ENCODE results near the gene GALR2. TPM values are rescaled to one million over a fixed set of nuclear protein-coding genes. Genes with fewer than 3 reads are reported as not detected.

GALR2 gene
- total RNA-seq, 2 donors from 2014 or later = 0.80 TPM; not detected in 1

DNA sequence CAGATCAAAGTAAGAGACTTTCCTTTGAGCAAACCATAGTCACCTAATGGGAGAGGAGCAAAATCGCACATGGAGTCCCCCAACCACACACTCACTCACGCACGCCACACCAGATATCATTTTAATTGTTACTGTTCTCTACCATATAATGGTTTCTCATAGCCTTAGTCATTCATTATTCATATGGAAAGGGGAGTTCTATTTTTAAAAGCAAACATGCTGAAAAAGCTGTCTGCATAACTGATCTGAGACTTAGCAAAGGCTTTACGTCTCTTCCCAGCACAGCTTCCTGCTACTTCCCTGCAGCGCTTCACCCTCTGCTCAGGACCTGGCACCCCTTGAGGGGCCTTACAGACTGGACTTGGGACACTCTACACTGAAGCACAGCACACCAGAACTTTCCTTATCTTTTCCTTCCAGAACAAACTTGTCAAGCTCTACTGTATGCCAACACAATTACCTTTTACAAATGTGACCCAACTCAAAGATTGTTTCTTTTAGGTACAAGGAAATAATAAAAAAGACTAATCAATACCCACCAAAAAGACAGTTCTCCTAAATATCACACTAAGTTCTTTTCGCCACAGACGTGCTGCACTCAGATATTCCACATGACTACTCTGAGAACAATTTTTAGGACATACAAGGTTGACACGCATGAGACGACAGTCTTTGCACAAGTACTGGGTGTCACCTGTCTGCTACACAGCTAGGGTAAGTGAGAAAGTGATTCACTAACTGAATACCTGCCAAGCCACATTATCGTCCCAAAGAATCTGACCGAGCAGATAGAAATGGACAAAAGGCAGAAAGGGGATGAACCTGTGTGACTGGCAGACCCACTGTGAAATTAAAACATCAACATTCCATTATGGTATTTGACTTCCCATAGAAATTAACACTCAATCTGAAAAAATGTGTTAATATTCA lies 23.8 kb upstream of the GALR2 start:
- Histone ChIP-seq H3K4me3 (no peak overlapping the region), H3K36me3 (peaks cover 6 to 18% of the 10 kb centered on the region in 2 donors), H3K27me3 (replicated peaks; ENCODE audit: insufficient read depth) (no peaks in the 10 kb centered on the region), H3K27ac (peak overlapping the region; percentile 28 to 54), H3K4me1 (replicated peaks) (no peaks in the 10 kb centered on the region), H3K9me3 (no peaks in the 10 kb centered on the region)
- no peak for DNase-seq (ENCODE audit: low spot score)
- WGBS = 70% methylated on average over 11 of the region's 11 CpGs
- TF ChIP-seq POLR2AphosphoS5 (IDR thresholded peaks at IDR 0.05) = no peak
- TF ChIP-seq, protein P1, sequence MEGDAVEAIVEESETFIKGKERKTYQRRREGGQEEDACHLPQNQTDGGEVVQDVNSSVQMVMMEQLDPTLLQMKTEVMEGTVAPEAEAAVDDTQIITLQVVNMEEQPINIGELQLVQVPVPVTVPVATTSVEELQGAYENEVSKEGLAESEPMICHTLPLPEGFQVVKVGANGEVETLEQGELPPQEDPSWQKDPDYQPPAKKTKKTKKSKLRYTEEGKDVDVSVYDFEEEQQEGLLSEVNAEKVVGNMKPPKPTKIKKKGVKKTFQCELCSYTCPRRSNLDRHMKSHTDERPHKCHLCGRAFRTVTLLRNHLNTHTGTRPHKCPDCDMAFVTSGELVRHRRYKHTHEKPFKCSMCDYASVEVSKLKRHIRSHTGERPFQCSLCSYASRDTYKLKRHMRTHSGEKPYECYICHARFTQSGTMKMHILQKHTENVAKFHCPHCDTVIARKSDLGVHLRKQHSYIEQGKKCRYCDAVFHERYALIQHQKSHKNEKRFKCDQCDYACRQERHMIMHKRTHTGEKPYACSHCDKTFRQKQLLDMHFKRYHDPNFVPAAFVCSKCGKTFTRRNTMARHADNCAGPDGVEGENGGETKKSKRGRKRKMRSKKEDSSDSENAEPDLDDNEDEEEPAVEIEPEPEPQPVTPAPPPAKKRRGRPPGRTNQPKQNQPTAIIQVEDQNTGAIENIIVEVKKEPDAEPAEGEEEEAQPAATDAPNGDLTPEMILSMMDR (IDR thresholded peaks at IDR 0.05) = peak in 1 of 4 experiments; percentile 9
- intact Hi-C loops (cut with DNase I) = no loop called here

DNA sequence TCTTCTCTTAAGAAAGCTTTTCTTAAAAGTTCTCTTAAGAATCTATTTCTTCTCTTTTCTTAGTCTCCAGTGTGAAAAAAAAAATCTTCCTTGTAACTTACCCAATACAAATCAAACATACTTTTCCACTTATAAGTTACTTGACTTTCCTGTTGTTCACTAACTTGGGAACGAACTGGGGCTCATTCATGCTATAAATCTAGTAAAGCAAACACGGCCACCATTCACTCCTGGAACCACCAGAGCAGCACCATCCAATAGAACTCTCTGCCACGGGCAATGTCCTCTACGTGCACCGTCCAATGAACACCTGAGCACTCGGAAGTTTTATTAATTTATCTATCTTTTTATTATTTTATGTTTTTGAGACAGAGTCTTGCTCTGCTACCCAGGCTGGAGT lies 23.0 kb upstream of the GALR2 start:
- no peaks in the 10 kb centered on the region for H3K27me3 ChIP-seq (replicated peaks; ENCODE audit: insufficient read depth)
- TF ChIP-seq, protein P1 (IDR thresholded peaks at IDR 0.05) = no peak
- peak; percentile 24 for TF ChIP-seq POLR2AphosphoS5 (IDR thresholded peaks at IDR 0.05)
- intact Hi-C loops (cut with DNase I) = no loop called here
- WGBS = 41% methylated on average over 6 of the region's 6 CpGs
- H3K27ac ChIP-seq = peak overlapping the region; percentile 28 to 54
- H3K4me1 ChIP-seq (replicated peaks) = no peaks in the 10 kb centered on the region
- no peak overlapping the region for H3K4me3 ChIP-seq
- peaks cover 8 to 19% of the 10 kb centered on the region in 2 donors for H3K36me3 ChIP-seq
- no peaks in the 10 kb centered on the region for H3K9me3 ChIP-seq
- peak; percentile 42 for DNase-seq (ENCODE audit: low spot score)

DNA sequence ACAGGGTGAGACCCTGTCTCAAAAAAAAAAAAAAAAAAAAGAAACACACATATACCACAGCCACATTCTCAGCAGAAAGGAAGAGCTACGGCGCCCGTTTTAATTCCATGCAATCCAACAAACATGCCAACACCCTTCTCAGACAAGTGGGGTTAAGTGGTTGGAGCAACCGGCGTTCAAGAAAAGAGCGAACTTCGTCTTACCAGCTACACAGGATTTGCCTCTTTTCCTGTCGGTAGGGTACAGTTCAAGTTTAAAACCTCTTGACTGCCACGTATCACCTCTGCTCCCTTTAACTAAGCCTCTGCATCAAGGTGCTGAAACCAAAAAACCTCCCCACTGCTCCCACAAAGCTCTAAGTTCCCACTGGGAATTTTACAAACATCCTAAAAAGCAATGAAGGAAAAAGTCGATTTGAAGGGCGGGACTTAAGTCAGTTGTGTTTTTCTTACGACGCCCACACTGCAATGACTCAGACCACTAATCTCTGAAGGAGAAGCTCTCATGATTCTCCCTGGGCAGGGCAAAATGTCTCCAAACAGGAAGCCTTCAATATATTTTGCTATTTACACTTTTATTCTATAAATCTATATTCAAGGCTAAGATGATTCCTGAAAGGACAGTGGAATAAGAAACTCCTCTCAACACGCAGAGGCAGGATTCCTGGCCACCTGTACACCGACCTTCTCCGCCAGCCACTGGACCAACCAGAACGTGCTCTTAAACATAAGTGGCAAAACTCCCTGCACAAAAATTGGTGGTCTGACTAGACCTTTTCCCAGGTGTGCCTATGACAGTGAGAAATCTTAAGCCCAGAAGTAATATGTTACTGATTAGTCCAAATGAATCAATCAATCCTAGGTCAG lies 21.1 kb upstream of the GALR2 start:
- H3K27me3 ChIP-seq (replicated peaks; ENCODE audit: insufficient read depth) = no peaks in the 10 kb centered on the region
- WGBS = 67% methylated on average over 17 of the region's 17 CpGs
- no peak for TF ChIP-seq POLR2A (IDR thresholded peaks at IDR 0.05)
- TF ChIP-seq, protein P1 (IDR thresholded peaks at IDR 0.05) = no peak
- no peak for TF ChIP-seq POLR2AphosphoS5 (IDR thresholded peaks at IDR 0.05)
- H3K27ac ChIP-seq = no peak overlapping the region
- peaks cover 11 to 18% of the 10 kb centered on the region in 2 donors for H3K36me3 ChIP-seq
- H3K4me1 ChIP-seq (replicated peaks) = no peaks in the 10 kb centered on the region
- no peak for DNase-seq (ENCODE audit: low spot score)
- no peaks in the 10 kb centered on the region for H3K9me3 ChIP-seq
- intact Hi-C loops (cut with DNase I) = no loop called here
- no peak overlapping the region for H3K4me3 ChIP-seq

DNA sequence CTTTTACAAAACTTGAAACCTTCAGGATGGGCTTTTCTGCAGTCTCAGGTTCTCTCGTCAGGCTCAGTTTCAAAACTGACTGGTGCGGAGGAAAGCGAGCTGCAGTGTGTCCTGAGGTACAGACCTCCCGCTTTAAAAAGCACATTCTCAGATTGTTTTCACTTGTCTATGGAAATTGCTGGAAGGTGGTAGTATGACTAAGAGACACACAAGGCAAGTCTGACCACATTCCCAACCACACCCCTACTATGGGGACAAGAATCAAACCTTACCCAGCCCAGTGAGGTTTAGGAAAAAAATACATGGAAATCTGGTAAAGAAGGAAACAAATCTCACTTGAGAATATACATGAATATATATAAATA lies 20.5 kb upstream of the GALR2 start:
- Histone ChIP-seq H3K4me3 (no peak overlapping the region), H3K4me1 (replicated peaks) (no peaks in the 10 kb centered on the region), H3K36me3 (peaks cover 15 to 18% of the 10 kb centered on the region in 2 donors), H3K9me3 (no peaks in the 10 kb centered on the region), H3K27me3 (replicated peaks; ENCODE audit: insufficient read depth) (no peaks in the 10 kb centered on the region), H3K27ac (no peak overlapping the region)
- TF ChIP-seq POLR2AphosphoS5 (IDR thresholded peaks at IDR 0.05) = no peak
- TF ChIP-seq, protein P1 (IDR thresholded peaks at IDR 0.05) = no peak
- no peak for TF ChIP-seq POLR2A (IDR thresholded peaks at IDR 0.05)
- DNase-seq (ENCODE audit: low spot score) = no peak
- intact Hi-C loops (cut with DNase I) = no loop called here
- 78% methylated on average over 4 of the region's 4 CpGs for WGBS
